Retina (tissue), 1 donor: ENCODE data around the gene FAM81A.
A peak's percentile ranks its signal among the peaks of the same experiment; 100 is the strongest.
"Not testable (repeated sequence)": the region's sequence is repeated elsewhere in the genome, so short reads cannot be mapped to it uniquely, and the experiment has no call there.

ENCODE experiments used
- DNase-seq: peaks from one replicate; pipeline ENCODE4 v3.0.0-alpha.2; 2016

Gene FAM81A

DNA sequence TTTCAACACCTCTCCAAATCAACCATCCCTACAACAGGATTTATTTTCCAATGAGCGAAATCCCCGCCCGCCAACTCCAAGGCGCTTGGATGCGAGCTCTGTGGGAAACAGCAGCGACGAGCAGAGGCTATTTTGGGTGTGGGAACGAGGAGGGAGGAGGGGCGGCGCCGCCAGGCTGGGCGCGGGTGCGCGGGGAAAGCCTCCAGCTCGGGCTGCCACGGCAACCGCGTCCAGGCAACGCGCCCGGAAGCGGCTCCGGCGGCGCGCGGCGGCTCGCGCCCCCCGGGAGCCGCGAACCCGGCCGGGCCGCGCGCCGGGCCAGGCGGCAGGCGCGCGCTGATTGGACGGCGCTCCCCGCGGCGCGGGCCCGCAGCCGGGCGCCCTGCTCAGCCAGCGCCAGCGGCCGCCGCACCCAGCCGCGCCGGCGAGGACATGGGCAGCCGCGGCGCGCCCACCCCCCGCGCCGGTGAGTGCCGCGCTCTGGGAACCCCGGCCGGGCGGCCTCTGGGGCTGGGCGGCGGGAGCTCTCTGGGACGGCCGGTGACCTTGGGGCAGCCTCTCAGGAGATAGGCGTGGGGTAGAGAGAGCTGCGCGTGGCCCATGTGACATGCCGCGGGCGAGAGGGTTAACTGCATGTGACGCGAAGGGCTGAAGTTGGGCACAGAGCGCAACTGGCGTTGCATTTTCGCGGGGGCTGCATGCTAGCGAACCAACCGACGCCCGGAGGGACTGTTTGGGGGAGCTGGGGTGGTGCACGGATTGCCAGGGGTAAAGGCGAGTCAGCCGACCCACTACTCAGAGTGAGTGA lies at the start of gene FAM81A:
Gene FAM81A (plus strand): TSS at position 370 of the 808 bp plus-strand sequence. CDS start 20,441 bp downstream, outside the sequence.
- DNase-seq, result peak; percentile 88

DNA sequence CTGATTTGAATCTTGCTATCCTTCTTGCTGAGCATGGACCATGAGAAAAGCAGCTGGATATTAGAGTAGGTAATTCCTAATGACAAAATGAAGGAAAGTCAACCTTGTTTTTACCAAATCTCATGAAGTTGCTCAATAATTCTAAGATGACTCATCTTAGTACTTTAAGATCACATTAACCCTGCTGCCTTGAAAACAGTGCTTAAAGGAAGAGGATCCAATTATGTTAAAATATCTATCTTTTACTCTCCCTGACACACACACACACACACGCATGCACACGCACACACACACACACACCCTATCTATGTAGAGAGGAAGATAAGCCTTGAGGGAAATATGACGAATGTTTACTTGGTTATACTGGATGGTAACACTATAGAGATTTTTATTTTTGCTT lies 49.3 kb upstream of the FAM81A start:
- DNase-seq, result no peak

DNA sequence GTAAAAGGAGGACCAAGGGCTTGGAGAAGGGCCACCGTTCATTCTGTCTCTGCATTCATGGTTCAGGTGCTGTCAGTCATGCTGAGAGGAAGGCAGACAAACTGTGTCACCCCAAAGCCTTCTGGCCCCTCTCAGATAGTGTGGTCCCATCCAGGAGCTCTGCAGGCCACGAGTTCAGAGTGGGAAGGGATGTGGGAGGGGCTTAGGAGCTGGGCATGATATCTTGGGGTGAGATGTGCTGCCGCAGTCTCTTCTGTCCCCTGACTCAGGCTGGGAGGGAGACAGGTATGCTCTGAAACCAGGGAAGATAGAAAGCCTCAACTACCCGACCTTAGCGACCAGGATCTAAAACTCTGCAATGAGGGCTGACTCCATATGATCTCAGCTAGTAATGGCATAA lies 45.7 kb upstream of the FAM81A start:
- no peak for DNase-seq

DNA sequence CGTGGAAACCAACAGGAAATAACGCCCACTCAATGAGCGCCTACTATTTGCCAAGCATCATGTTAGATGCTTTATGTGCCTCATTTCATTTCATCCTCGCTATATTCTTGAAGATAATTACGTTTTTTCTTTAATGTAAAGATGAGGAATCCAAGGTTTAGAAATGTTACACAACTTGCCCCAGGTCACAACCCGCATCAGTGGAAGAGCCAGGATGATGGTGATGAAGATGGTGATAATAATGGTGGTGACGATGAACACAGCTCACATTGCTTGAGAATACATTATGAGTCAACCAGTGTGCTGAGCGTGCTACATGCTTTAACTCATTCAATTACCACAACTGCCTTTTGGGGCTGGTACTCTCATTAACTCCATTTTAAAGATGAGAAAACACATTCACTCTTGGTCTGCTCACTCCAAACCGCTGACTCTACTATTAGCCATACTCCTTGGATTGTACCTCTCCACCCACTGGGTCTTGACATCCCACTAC lies 43.8 kb upstream of the FAM81A start:
- DNase-seq, result no peak

DNA sequence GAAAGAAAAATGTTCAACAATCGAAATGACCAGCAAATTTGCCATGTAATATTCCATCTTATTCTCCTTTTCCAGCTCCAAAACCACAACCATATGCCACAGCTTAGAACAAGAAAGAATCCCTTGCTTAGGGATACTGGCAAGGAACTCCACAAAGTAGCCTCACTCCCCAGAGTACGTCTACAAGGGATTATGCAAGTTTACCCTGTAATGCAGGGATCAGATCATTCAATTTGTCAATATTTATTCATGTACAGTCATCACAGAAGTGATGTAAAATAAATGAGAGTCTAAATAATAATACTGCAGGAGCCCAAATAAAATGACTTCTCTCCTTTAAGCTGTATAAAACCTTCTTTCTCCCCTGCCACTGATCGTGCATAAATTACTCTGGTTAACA lies 41.8 kb upstream of the FAM81A start:
- no peak for DNase-seq

DNA sequence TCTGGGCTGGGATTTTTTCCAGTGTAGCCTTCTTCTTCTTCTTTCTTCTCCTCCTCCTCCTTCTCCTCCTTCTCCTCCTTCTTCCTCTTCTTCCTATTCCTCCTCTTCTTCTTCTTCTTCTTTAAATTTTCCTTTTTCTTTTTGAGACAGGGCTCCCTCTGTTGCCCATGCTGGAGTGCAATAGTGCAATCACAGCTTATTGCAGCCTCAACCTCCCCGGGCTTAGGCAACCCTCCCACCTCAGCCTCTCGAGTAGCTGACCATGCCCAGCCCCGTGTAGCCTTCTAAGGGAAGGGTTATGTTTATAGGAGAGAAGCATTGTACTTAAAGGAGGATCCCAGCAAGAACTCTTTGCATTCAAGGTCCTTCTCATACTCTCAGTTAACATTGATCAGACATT lies 41.3 kb upstream of the FAM81A start:
- DNase-seq, result no peak

DNA sequence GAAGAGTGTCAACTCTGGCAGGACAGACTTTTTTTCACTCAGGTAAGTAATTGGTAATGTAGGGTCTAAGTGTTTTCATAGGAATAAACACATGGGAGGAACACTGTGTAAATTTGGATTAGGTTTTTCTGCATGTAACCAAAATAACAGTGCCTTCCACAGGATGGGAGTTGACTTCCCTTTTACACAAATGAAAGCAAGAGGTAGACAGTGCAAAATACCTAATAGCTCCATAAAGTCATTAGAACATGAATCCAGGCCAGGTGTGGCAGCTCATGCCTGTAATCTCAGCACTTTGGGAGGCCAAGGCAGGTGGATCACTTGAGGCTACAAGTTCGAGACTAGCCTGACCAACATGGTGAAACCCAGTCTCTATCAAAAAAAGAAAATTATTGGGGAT lies 39.8 kb upstream of the FAM81A start:
- DNase-seq, result no peak

DNA sequence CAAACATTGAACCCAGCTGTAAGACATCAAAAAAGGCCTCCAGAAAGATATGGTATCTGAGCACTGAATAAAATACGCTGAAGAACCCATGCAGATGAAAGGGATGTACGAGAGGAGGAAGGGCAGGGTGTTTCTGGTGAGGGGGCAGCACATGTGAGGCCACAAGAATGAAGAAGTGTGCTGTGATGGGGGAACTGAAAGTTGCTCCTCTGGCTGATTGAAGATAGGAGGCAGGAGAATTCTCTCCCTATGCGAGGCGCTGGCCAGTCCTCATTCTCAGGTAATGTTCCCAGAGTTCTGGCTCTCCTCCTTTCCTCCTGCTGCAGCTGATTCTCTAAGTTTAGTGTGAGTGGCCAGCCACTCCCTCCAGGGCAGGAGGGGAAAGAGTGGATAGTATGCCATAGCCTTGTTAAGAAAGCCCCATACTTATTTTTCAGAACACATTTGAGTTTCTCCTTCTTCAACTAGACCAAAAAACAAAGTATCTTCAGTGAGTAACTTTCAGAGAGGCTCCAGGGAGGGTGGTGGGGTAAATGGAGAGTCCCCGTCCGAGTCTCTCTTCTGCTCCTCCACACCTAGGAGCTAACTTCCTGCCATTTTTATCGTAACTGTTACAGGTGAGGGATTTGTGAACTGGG lies 38.4 kb upstream of the FAM81A start:
- no peak for DNase-seq

DNA sequence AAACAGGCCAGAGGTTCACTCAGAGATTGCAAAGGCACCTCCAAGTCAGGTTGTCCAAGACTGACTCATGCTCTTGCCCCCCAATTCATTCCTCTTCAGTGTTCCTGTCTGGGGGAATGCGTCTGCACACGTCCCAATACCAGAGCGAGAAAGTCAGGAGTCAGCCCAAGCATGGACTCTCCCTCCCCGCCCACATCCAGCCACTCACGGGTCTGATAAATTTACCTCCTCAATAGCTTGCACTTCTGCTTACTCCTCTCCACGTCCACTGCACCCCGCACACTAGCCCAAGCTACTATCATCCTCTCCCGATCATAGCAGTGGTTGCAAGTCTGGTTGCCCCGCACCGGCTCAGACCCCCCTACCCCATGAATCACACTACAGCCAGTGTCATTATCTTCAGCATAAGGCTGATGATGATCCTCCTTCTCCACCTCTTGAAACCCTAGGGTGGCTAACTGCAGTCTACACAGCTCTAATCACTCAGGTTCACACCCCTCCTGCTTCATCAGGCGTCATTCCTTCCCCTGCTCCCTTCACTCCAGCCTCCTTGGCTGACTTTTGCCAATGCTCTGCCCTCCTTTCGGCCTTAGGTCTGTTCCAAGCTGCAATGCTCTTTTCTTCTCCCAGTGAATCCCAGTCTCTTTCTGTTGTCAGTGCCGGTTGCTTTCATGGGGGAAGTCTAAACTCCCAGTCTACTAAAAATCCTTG lies 37.7 kb upstream of the FAM81A start:
- no peak for DNase-seq

DNA sequence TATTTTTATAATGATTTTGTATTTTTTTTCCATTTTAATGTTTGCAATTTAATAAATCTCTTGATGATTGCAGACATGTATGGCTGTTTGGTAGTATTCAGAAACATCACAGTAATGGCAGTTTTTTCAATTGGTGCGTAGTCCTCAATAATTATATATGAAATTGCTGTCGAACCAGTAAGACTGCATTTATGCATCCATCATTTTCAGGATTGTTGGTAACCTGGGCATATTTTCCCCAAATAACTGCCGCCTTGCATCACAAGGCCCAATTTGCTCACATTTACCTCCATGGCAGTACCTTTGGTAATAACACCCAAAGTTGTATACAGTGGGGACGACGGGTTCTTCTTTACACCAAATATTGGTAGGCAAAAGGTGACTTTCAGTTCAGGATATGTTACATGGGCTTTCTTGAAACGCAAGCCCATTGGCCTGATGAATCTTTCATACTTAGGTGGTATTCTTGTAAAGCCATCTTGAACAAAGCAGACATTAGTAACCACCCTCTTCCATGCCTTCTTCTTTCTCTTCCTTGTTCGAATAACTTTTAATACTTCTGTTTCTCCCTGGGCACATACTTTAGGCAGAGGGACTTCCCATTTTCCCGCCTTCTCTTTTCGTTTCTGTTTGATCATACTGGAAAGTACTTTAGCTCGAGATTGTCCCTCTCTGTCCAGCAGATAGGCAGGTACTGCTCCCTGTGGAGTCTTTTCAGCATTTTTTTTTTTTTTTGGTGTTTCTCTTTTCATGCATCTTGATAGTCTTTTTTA lies 36.7 kb upstream of the FAM81A start:
- DNase-seq, result not testable (repeated sequence)

DNA sequence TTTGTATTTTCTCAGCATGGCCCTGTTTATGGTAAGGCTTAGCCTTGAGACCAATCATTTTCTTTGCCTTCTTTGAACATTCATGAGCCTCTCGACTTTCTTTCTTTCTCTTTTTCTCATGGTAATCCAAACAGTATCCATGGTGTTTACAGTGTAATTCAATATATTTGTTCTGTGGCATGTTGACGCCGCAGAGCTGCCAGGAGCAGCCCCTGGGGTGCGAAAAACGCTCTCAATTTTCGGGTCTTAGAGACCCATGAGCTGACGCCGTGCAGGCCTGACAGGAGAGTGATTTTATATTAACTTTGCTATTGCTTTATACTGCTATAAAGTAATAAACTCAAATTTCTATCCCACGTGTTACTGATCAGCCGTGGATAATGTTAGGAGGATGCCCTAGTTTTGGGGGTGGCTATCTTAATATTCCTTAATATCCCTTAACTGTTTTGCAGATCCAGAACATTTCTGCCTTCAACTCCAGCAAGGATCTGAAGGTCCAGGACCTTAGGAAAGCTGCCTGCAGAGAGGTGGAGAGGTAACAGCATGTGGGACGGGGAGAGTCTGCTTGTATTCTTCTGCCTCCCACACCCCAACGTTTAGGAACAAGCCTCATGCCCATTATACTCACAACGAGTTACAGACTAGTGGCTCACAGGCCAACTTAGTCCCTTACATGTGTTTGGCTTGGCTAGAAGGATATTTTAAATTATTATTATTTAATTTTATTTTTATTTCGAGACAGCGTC lies 36.0 kb upstream of the FAM81A start:
- no peak for DNase-seq

DNA sequence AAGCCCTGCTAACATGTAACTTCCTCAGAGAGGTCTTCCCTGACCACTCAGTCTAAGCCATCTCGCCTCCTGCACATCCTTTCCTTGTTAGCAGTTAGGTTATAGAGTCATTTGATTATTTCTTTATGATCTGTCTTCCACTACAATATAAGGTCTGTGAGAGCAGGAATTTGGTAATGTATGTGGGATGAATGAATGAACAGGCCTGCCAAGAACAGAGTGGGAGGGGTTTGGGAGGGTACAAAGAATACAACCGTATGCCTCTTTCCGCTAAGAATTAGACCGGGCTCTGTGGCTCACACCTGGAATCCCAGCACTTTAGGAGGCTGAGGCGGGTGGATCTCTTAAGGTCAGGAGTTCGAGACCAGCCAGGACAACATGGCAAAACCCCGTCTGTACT lies 32.9 kb upstream of the FAM81A start:
- DNase-seq, result no peak

DNA sequence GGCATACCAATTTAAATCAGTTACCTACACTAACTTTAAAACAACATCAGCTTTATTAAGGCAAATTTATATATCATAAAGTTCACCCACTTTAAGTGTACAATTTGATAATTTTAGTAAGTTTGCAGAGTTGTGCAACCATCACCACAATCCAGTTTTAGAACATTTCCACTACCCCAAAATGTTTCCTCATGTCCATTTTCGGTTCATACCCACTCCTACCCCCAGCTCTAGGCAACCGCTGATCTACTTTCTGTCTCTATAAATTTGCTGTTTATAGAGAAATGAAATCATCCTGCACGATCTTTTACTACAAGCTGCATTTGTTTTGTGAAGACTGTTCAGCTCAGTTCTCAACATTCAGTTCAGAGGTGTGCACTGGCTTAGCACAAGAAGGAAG lies 31.5 kb upstream of the FAM81A start:
- no peak for DNase-seq

DNA sequence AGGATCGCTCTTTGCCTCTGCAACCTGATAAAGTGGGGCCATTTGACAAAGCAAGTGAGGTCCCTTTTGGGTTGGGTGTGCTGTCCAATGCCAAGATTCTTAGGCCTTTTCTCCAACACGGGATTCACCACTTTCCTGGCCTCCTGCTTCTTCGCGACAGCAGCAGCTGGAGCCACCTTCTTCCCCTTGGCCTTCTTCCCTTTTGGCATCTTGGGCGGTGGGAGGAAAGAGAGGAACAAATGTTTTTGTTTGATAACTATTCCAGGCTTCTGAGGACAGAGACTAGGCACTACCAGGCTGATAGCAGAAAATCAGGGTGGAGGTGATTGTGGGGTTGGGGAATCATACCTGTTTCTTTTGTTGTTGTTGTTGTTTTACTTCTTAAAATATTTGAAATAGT lies 30.0 kb upstream of the FAM81A start:
- DNase-seq, result no peak

DNA sequence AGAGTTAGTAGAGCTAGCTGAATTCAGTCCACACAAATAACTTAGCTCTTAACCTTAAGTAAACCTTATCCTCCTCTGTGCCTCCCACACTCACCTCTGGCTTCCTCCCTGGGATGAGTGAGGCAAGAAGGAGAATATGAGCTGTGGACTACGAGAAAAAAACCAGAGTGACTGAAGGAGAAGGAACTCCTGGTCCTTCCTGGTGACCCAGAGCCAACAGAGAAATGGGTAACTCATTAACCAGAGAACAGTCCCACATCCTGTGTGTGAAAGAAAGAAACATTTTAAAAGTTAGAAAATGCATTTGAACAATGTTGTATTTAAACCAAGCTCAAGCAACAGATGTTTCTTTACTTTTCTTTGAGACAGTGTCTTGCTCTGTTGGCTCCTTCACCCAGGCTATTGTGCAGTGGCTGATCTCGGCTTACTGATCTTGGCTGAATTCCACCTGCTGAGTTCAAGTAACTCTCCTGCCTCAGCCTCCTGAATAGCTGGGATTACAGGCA lies 27.5 kb upstream of the FAM81A start:
- no peak for DNase-seq

DNA sequence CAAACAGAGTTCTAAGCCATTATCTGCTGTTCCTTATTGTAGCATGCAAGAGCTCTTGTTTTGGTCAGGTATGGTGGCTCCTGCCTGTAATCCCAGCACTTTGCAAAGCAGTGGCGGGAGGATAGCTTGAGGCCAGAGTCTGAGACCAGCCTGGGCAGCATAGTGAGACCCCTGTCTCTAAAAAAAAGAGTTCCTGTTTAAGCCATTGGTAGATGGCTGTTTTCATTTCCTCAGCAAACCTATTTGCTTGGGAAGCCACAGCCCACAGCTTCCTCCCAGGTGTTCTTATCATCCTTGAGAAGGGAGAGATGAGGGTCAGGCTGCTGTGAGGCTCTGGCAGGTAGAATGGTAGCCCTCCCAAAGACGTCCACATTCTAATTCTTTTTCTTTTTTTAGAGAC lies 24.4 kb upstream of the FAM81A start:
- no peak for DNase-seq

DNA sequence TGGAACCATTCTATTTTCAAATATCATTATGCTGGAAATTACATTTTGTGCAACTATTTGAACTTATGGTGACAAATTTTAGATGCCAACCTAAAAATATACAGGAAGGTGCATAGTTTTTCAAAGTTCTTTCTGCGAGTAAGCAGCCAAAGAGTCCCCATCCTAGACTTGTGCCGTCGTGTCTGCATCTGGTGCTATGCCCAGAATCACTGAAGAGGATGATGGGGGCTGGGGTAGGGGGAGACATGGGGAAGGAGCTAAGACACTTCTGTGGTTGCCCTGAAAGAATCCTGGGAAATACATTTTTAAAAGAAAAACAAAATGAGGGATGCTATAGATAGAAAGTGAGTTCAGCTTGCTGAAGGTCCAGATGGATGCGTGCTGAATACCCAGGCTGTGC lies 21.2 kb upstream of the FAM81A start:
- DNase-seq, result no peak

DNA sequence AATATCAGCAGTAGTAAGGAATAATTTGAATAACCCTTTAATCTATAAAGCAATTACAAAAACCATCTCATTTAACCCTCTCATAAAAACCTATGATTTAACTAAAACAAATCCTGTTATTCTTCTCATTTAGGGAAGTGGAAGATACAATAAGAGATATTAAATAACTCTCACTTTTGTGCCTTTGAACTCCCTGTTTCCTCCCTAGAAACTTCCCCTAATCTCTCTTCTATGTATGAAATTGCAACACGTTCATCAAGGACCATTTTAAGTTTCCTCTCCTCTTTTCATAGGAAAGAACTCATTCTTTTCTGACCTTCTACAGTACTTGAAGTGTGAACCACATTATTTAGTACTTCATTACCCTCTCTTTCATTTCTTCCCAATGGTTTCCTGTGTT lies 18.8 kb upstream of the FAM81A start:
- DNase-seq, result no peak

DNA sequence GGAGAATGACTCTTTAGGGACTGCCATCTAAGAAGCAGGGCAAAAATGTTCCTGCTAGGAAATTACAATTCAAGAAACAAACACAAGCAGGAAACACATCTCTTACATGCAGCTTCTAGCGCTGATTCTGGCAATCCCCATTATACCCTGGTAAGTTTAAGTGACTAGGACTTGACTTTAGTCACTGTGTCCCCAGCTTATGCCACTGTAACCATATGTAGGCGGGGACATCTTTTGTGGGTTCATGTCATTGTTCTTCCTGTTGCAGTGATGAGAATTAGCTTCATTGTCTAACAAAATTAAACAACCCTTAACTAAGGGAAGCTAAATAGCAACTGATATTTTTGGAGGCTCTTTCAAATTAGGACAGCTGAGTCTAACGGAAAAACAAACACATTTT lies 17.9 kb upstream of the FAM81A start:
- no peak for DNase-seq

DNA sequence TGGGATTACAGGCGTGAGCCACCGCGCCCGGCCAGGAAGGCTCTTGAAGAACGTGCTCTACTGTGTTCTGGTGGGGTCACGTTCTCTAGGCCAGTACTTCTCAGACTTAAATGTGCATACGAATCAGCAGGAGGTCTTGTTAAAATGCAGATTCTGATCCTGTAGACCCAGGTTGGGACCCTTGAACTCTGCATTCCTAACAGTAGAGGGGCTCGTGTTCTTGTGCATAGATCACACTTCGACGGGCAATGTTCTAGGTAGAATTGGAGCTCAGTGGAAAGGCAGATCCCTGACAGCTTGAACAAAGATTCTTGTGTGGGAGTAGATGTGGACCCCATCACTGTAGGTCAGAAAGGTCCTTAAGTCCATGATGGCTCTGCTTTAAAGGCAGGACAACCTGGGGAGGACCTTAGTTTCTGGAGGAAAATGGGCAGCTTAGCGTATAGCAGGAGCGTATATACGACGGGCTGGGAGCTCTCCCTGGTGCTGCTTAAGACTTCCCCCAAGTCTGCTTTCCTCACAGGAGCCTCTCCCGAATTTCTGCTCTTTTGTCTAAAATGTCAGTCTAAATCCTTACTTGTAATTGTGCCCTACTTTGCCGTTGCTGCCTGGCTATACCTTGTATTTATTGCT lies 16.9 kb upstream of the FAM81A start:
- no peak for DNase-seq

DNA sequence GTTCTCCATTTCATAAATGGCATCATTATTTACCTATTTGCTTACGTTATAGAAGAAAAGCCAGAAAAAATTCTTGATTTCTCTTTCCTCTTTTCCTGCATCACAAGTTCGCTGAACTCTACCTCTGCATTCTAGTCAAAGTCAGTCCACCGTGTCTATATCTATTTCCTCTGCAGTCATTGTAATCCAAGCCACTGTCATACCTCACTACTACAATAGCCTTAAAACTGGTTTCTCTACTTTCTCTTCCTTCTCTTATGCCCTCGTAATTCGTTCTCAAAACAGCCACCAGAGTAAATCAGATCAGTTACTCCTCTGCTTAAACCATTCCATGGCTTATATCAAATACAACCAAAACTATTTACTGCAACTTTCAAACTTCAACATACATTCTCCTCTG lies 13.4 kb upstream of the FAM81A start:
- DNase-seq, result no peak

DNA sequence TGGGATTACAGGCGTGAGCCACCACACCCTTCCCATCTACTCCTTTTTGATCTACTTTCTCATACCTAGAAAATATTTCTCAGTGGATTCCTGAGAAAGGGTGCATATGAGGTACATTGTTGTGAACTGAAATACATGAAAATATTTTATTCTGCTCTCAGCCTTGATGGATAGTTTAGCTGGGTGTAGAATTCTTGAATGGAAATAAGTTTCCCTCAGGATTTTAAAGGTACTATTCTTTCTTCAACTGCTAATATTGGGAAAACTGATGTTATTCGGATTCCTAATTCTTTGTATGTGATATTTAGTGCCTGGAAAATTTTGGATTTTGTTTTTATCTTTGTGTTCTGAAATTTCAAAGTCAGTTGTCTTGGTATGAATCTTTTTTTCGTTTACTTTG lies 9.1 kb upstream of the FAM81A start:
- DNase-seq, result not testable (repeated sequence)
